HG02884 (cell line): Measurements from ENCODE around the gene ZNF576.
"Not testable (repeated sequence)": the region's sequence is repeated elsewhere in the genome, so short reads cannot be mapped to it uniquely, and the experiment has no call there.

Source experiments
- ATAC-seq: cut with Tn5 transposase; IDR thresholded peaks from one replicate; pipeline ENCODE4 v1.9.1; 2021; ENCODE audit warnings: mild to moderate bottlenecking, moderate library complexity; ENCODE audit not compliant: unreplicated experiment

Gene ZNF576

GRCh38 chr19:43644181-43644580 is 47.8 kb downstream of the ZNF576 start:
- ATAC-seq = no peak

GRCh38 chr19:43648633-43649032 is 52.2 kb downstream of the ZNF576 start:
- ATAC-seq = no peak

- no peak for ATAC-seq
These were observed 53.1 kb downstream of the ZNF576 start for GRCh38 chr19:43649514-43649913.

- ATAC-seq = not testable (repeated sequence)
These were observed 53.9 kb downstream of the ZNF576 start for GRCh38 chr19:43650276-43650675.
